Measurements from ENCODE around the gene EDN2. TPM values are rescaled to one million over a fixed set of nuclear protein-coding genes. Genes with fewer than 3 reads are reported as not detected.

The EDN2 gene
- polyA plus RNA-seq, 1 donor from 2014 or later, result not detected

DNA sequence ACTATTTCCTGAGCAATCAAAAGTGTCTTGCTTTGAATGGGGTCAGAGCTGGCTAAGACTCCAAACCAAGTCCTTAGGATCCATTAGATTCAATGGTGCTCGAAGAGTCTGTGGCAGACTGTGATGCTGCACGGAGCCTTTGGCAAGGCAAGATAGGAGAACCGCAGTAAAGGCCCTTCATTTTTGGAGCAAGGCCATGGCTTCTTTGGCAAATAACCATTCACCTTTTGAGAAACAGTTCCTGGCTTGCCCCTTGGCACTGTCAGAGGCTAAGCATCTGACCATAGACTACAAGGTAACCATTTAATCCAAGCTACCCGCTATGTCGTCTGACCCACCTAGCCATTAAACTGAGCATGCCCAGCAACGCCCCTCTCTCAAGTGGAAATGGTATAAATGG is 45.2 kb downstream of the EDN2 start:
- Histone ChIP-seq H3K9me3 (ENCODE audit: low read length) (no peaks in the 10 kb centered on the region), H3K36me3 (ENCODE audit: insufficient read depth, low read length) (no peaks in the 10 kb centered on the region), H3F3A (ENCODE audit: insufficient read depth, low read length, poor library complexity, severe bottlenecking) (no peaks in the 10 kb centered on the region), H2AFZ (ENCODE audit: low read depth, low read length) (no peak overlapping the region), H3K27ac (ENCODE audit: low read length) (no peak overlapping the region), H3K4me2 (ENCODE audit: low read length) (no peak overlapping the region), H3K9ac (ENCODE audit: low read length) (no peak overlapping the region), H3K4me3 (ENCODE audit: low read length) (no peak overlapping the region), H4K20me1 (ENCODE audit: insufficient read depth) (no peaks in the 10 kb centered on the region), H3K9me2 (ENCODE audit: insufficient read depth, low read length) (no peaks in the 10 kb centered on the region), H3K27me3 (ENCODE audit: insufficient read depth, low read depth, low read length) (no peaks in the 10 kb centered on the region), H3K79me2 (replicated peaks; ENCODE audit: insufficient read depth, low read length) (no peaks in the 10 kb centered on the region)
- no peak for TF ChIP-seq SMC3 (conservative IDR thresholded peaks at IDR 0.05; ENCODE audit: poor library complexity)
- TF ChIP-seq, protein P1, sequence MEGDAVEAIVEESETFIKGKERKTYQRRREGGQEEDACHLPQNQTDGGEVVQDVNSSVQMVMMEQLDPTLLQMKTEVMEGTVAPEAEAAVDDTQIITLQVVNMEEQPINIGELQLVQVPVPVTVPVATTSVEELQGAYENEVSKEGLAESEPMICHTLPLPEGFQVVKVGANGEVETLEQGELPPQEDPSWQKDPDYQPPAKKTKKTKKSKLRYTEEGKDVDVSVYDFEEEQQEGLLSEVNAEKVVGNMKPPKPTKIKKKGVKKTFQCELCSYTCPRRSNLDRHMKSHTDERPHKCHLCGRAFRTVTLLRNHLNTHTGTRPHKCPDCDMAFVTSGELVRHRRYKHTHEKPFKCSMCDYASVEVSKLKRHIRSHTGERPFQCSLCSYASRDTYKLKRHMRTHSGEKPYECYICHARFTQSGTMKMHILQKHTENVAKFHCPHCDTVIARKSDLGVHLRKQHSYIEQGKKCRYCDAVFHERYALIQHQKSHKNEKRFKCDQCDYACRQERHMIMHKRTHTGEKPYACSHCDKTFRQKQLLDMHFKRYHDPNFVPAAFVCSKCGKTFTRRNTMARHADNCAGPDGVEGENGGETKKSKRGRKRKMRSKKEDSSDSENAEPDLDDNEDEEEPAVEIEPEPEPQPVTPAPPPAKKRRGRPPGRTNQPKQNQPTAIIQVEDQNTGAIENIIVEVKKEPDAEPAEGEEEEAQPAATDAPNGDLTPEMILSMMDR (IDR thresholded peaks at IDR 0.05; ENCODE audit: poor library complexity, severe bottlenecking), result no peak
- no peak for TF ChIP-seq POLR2AphosphoS5 (IDR thresholded peaks at IDR 0.05)
- TF ChIP-seq TAF1 (IDR thresholded peaks at IDR 0.05; ENCODE audit: low read depth), result no peak
- TF ChIP-seq, protein P2, sequence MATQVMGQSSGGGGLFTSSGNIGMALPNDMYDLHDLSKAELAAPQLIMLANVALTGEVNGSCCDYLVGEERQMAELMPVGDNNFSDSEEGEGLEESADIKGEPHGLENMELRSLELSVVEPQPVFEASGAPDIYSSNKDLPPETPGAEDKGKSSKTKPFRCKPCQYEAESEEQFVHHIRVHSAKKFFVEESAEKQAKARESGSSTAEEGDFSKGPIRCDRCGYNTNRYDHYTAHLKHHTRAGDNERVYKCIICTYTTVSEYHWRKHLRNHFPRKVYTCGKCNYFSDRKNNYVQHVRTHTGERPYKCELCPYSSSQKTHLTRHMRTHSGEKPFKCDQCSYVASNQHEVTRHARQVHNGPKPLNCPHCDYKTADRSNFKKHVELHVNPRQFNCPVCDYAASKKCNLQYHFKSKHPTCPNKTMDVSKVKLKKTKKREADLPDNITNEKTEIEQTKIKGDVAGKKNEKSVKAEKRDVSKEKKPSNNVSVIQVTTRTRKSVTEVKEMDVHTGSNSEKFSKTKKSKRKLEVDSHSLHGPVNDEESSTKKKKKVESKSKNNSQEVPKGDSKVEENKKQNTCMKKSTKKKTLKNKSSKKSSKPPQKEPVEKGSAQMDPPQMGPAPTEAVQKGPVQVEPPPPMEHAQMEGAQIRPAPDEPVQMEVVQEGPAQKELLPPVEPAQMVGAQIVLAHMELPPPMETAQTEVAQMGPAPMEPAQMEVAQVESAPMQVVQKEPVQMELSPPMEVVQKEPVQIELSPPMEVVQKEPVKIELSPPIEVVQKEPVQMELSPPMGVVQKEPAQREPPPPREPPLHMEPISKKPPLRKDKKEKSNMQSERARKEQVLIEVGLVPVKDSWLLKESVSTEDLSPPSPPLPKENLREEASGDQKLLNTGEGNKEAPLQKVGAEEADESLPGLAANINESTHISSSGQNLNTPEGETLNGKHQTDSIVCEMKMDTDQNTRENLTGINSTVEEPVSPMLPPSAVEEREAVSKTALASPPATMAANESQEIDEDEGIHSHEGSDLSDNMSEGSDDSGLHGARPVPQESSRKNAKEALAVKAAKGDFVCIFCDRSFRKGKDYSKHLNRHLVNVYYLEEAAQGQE (IDR thresholded peaks at IDR 0.05; ENCODE audit: borderline replicate concordance), result no peak
- no peak for TF ChIP-seq EP300 (conservative IDR thresholded peaks at IDR 0.05; ENCODE audit: poor library complexity, severe bottlenecking)
- TF ChIP-seq RAD21 (conservative IDR thresholded peaks at IDR 0.05), result no peak
- TF ChIP-seq MXI1 (conservative IDR thresholded peaks at IDR 0.05; ENCODE audit: poor library complexity, severe bottlenecking), result no peak
- TF ChIP-seq EZH2 (IDR thresholded peaks at IDR 0.05; ENCODE audit: borderline replicate concordance, insufficient read depth, low read length, poor library complexity, severe bottlenecking), result no peak

DNA sequence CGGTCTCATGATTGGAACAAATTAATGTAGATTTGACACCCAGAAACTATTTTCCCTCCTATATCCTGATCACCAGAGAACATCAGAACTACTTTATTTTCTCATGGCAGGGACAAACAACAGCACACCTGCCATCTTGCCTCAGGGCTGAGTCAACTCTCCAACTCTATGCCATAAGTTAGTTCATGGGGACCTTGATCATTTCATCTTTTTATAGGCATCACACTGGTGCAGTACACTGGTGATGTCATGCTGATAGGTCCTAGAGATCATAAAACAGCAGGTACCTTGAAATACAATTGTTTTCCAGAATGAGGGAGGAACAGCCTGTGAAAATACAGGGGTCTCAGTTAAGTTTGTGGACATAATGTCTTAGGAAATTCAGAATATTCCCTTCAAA is 45.8 kb downstream of the EDN2 start:
- H3K4me2 ChIP-seq (ENCODE audit: low read length), result no peak overlapping the region
- H2AFZ ChIP-seq (ENCODE audit: low read depth, low read length), result no peak overlapping the region
- no peak overlapping the region for H3K9ac ChIP-seq (ENCODE audit: low read length)
- H3K79me2 ChIP-seq (replicated peaks; ENCODE audit: insufficient read depth, low read length), result no peaks in the 10 kb centered on the region
- TF ChIP-seq SMC3 (conservative IDR thresholded peaks at IDR 0.05; ENCODE audit: poor library complexity), result no peak
- no peak for TF ChIP-seq TAF1 (IDR thresholded peaks at IDR 0.05; ENCODE audit: low read depth)
- no peak for TF ChIP-seq EZH2 (IDR thresholded peaks at IDR 0.05; ENCODE audit: borderline replicate concordance, insufficient read depth, low read length, poor library complexity, severe bottlenecking)
- TF ChIP-seq, protein P2 (IDR thresholded peaks at IDR 0.05; ENCODE audit: borderline replicate concordance), result no peak
- no peaks in the 10 kb centered on the region for H3K36me3 ChIP-seq (ENCODE audit: insufficient read depth, low read length)
- H3F3A ChIP-seq (ENCODE audit: insufficient read depth, low read length, poor library complexity, severe bottlenecking), result no peaks in the 10 kb centered on the region
- H3K9me3 ChIP-seq (ENCODE audit: low read length), result no peaks in the 10 kb centered on the region
- H3K4me3 ChIP-seq (ENCODE audit: low read length), result no peak overlapping the region
- no peak overlapping the region for H3K27ac ChIP-seq (ENCODE audit: low read length)
- no peaks in the 10 kb centered on the region for H3K9me2 ChIP-seq (ENCODE audit: insufficient read depth, low read length)
- H3K27me3 ChIP-seq (ENCODE audit: insufficient read depth, low read depth, low read length), result no peaks in the 10 kb centered on the region
- H4K20me1 ChIP-seq (ENCODE audit: insufficient read depth), result no peaks in the 10 kb centered on the region
